GM12878 (cell line): ENCODE measurements around the gene CA10. TPM values are rescaled to one million over a fixed set of nuclear protein-coding genes. Genes with fewer than 3 reads are reported as not detected.

ENCODE experiments used
- ATAC-seq: fragments of 200-7000 bp; cut with Tn5 transposase; 3 replicates; pipeline ENCODE4 v1.9.1; 2020; ENCODE audit warnings: mild to moderate bottlenecking, moderate library complexity
- BruUV-seq: library from RNA; stranded (reverse); fragments of 400-500 nt; replicated peaks from 2 replicates; lab custom pipeline; 2021; lab: Mats Ljungman, UMichigan
- CTCF ChIA-PET: fragments of 300-600 bp; sonication (Branson Sonifier 250); formaldehyde crosslinking; extraction: SDS; loops from one replicate; lab custom pipeline; 2021; ENCODE audit warnings: inconsistent platforms; lab: Yijun Ruan, JAX
- POLR2A ChIA-PET: fragments of 350-600 bp; formaldehyde crosslinking; extraction: SDS; loops from one replicate; lab custom pipeline; 2021; ENCODE audit warnings: inconsistent platforms; lab: Charles Lee
- RAD21 ChIA-PET: fragments of 300-600 bp; sonication (Branson Sonifier 250); formaldehyde crosslinking; loops from one replicate; lab custom pipeline; 2023; ENCODE audit warnings: antibody characterized with exemption; ENCODE audit not compliant: unreplicated experiment; lab: Charles Lee
- SMC1A ChIA-PET: fragments of 300-600 bp; sonication (Branson Sonifier 250); formaldehyde crosslinking; loops from one replicate; lab custom pipeline; 2023; ENCODE audit not compliant: unreplicated experiment, uncharacterized antibody; lab: Charles Lee
- DNase-seq: peaks from one replicate; pipeline ENCODE4 v3.0.0-alpha.2; 2011; ENCODE audit warnings: low read depth, low spot score
- FAIRE-seq: peaks from 3 replicates; lab custom pipeline; 2011; peaks lifted over from hg19 to GRCh38; lab: Jason Lieb, UNC
- H2AFZ ChIP-seq: 2 replicates; pipeline ENCODE4 v1.6.0; 2011; ENCODE audit warnings: low read depth, low read length, control low read depth; ENCODE audit not compliant: control insufficient read depth
- H3K27ac ChIP-seq: 2 replicates; pipeline ENCODE4 v1.5.1; 2011; ENCODE audit warnings: control low read depth; ENCODE audit not compliant: control insufficient read depth, insufficient read depth
- H3K27me3 ChIP-seq, 2 experiments: replicated peaks in 1 of 2; 2 replicates each; pipeline versions ENCODE4 v1.6.0 to v1.6.1; 2011; ENCODE audit warnings: low read length in 1 of 2; ENCODE audit not compliant: control insufficient read depth in 2 of 2, insufficient read depth in 2 of 2
- H3K36me3 ChIP-seq, 2 experiments: 2 replicates each; pipeline ENCODE4 v1.5.1; 2011; ENCODE audit warnings: low read length in 1 of 2; ENCODE audit not compliant: control insufficient read depth in 2 of 2, insufficient read depth in 2 of 2
- H3K4me1 ChIP-seq: 2 replicates; pipeline ENCODE4 v1.6.1; 2011; ENCODE audit warnings: mild to moderate bottlenecking, low read length, moderate library complexity, mixed read lengths; ENCODE audit not compliant: control insufficient read depth, insufficient read depth
- H3K4me2 ChIP-seq: 2 replicates; pipeline ENCODE4 v1.6.0; 2011; ENCODE audit warnings: control low read depth; ENCODE audit not compliant: control insufficient read depth, insufficient read depth
- H3K4me3 ChIP-seq: fragments of 200-600 bp; sonication (generic); 2 replicates; pipeline ENCODE4 v1.5.1; 2016
- H3K79me2 ChIP-seq: 2 replicates; pipeline ENCODE4 v1.6.0; 2011; ENCODE audit warnings: low read length; ENCODE audit not compliant: control insufficient read depth, insufficient read depth
- H3K9ac ChIP-seq: 2 replicates; pipeline ENCODE4 v1.8.0; 2011; ENCODE audit warnings: low read length, control low read depth, mixed read lengths; ENCODE audit not compliant: control insufficient read depth, insufficient read depth
- H3K9me3 ChIP-seq: replicated peaks from 3 replicates; pipeline ENCODE4 v1.5.1; 2011; ENCODE audit warnings: mild to moderate bottlenecking, low read length; ENCODE audit not compliant: control insufficient read depth, insufficient read depth
- H4K20me1 ChIP-seq: 2 replicates; pipeline ENCODE4 v1.6.0; 2011; ENCODE audit not compliant: control insufficient read depth, insufficient read depth
- CHD1 ChIP-seq: IDR thresholded peaks from 2 replicates; pipeline ENCODE4 v1.6.1; 2012; ENCODE audit warnings: low read depth, low read length, improper control_type of control experiment
- CREB1 ChIP-seq: IDR thresholded peaks from 2 replicates; pipeline ENCODE4 v1.6.1; 2012; ENCODE audit warnings: low read depth, mild to moderate bottlenecking, inconsistent platforms
- FOS ChIP-seq: IDR thresholded peaks from 3 replicates; pipeline ENCODE4 v1.6.1; 2011; ENCODE audit warnings: borderline replicate concordance; ENCODE audit not compliant: insufficient read length; ENCODE audit errors: extremely low read depth
- NFYA ChIP-seq: IDR thresholded peaks from 2 replicates; pipeline ENCODE4 v1.6.1; 2011; ENCODE audit warnings: low read depth, mild to moderate bottlenecking, low read length, improper control_type of control experiment, borderline replicate concordance
- PAX5 ChIP-seq: IDR thresholded peaks from 2 replicates; pipeline ENCODE4 v1.6.1; 2011; ENCODE audit warnings: low read depth, low read length, borderline replicate concordance
- PKNOX1 ChIP-seq: fragments of 450-650 bp; IDR thresholded peaks from 2 replicates; pipeline ENCODE4 v1.6.1; 2016; ENCODE audit warnings: mild to moderate bottlenecking
- POLR2AphosphoS5 ChIP-seq: IDR thresholded peaks from 2 replicates; pipeline ENCODE4 v1.6.1; 2011; ENCODE audit warnings: mild to moderate bottlenecking, low read length, inconsistent platforms
- SMAD5 ChIP-seq: IDR thresholded peaks from 2 replicates; pipeline ENCODE4 v1.6.1; 2016; ENCODE audit warnings: antibody characterized with exemption, low read depth
- TAF1 ChIP-seq: IDR thresholded peaks from 2 replicates; pipeline ENCODE4 v1.6.1; 2011; ENCODE audit warnings: mild to moderate bottlenecking, low read depth, low read length, borderline replicate concordance
- TBL1XR1 ChIP-seq: IDR thresholded peaks from 2 replicates; pipeline ENCODE4 v1.6.1; 2012; ENCODE audit warnings: low read depth, low read length, improper control_type of control experiment
- YBX1 ChIP-seq: fragments of 450-650 bp; IDR thresholded peaks from 2 replicates; pipeline ENCODE4 v1.6.1; 2016; ENCODE audit warnings: antibody characterized with exemption
- ZNF592 ChIP-seq: fragments of 450-650 bp; IDR thresholded peaks from 2 replicates; pipeline ENCODE4 v1.6.1; 2017; ENCODE audit warnings: mild to moderate bottlenecking, moderate library complexity
- ZNF622 ChIP-seq: fragments of 450-650 bp; IDR thresholded peaks from 2 replicates; pipeline ENCODE4 v1.6.1; 2017; ENCODE audit warnings: mild to moderate bottlenecking, inconsistent platforms
- WGBS: methylation state at CpG from one replicate; pipeline ENCODE4 v1.1.6; 2016; ENCODE audit warnings: low lambda C conversion rate; ENCODE audit not compliant: insufficient replicate concordance, insufficient coverage; ENCODE audit errors: missing lambda C conversion rate; 5-methylcytosine and 5-hydroxymethylcytosine counted together
- in situ Hi-C: fragments of 300-500 bp; cut with MboI; formaldehyde crosslinking; loops from 9 replicates; pipeline ENCODE4 v1.14.3; 2018; ENCODE audit warnings: mixed read lengths
- intact Hi-C: fragments of 100-400 bp; cut with micrococcal nuclease; formaldehyde crosslinking; loops from one replicate; pipeline ENCODE4 v1.14.2; 2022; ENCODE audit not compliant: unreplicated experiment
- polyA plus RNA-seq, 11 experiments: library from polyadenylated mRNA; depleted of rRNA in 4 of 11; unstranded in 6 of 11; stranded (reverse) in 5 of 11; fragments of >200 nt; fragmentation: Nextera tagmentation in 4 of 11; fragmentation: Illumina TruSeq in 1 of 11; extraction: Ambion mirVana in 4 of 11; extraction: Trizol in 1 of 11; gene quantifications; 1 replicate in 1 of 11; 2 replicates in 10 of 11; pipeline versions ENCODE4 v1.2.1 to v1.2.3, GENCODE V29; 2011 to 2016; ENCODE audit warnings: inconsistent platforms in 2 of 11, missing spikeins in 2 of 11, low read depth in 1 of 11
- total RNA-seq, 4 experiments: library from RNA; depleted of rRNA in 3 of 4; stranded (reverse); fragments of >200 nt in 3 of 4; fragmentation: Illumina TruSeq in 1 of 4; extraction: Trizol in 1 of 4; gene quantifications; 2 replicates each; pipeline versions ENCODE4 v1.2.1 to v1.2.3, GENCODE V29; 2013 to 2021

The CA10 gene
- total and polyA plus RNA-seq, 10 of the 15 experiments (the other 5 are each of a cell fraction or from before 2014, with no cell fraction given): not detected

GRCh38 chr17:51611585-51611984 lies 546.9 kb downstream of the CA10 start:
- SMC1A ChIA-PET: no interaction called here
- no peaks in the 10 kb centered on the region for H3K36me3 ChIP-seq
- no peaks in the 10 kb centered on the region for H3K4me1 ChIP-seq
- H3K9me3 ChIP-seq: no peaks in the 10 kb centered on the region
- no peak overlapping the region for H3K4me3 ChIP-seq
- H2AFZ ChIP-seq: no peak overlapping the region
- no peak for FAIRE-seq
- WGBS: 16% methylated on average over 6 of the region's 6 CpGs
- no peaks in the 10 kb centered on the region for H3K27me3 ChIP-seq
- in situ Hi-C loops: no loop called here
- DNase-seq: no peak
- no peak for ATAC-seq
- H3K79me2 ChIP-seq: no peaks in the 10 kb centered on the region
- no TSS peak for BruUV-seq
- H3K27ac ChIP-seq: no peak overlapping the region
- H3K9ac ChIP-seq: no peak overlapping the region
- CTCF ChIA-PET: no interaction called here
- RAD21 ChIA-PET: no interaction called here
- TF ChIP-seq SMAD5: no peak
- no peak for TF ChIP-seq POLR2AphosphoS5
- no peak for TF ChIP-seq CHD1
- no peak for TF ChIP-seq NFYA
- TF ChIP-seq ZNF592: no peak
- no peak for TF ChIP-seq FOS
- no peak for TF ChIP-seq PAX5
- TF ChIP-seq PKNOX1: no peak
- no peak for TF ChIP-seq TBL1XR1
- TF ChIP-seq YBX1: no peak
- TF ChIP-seq ZNF622: no peak
- TF ChIP-seq CREB1: no peak
- TF ChIP-seq TAF1: no peak
- H4K20me1 ChIP-seq: no peaks in the 10 kb centered on the region
- intact Hi-C loops: no loop called here
- POLR2A ChIA-PET: no interaction called here
- no peak overlapping the region for H3K4me2 ChIP-seq
